Ovary (tissue), 9 donors: ENCODE results near the gene CASK. TPM values are rescaled to one million over a fixed set of nuclear protein-coding genes. Genes with fewer than 3 reads are reported as not detected.

Experiments used
- DNase-seq, 5 donors: peaks; one replicate each; pipeline ENCODE4 v3.0.0-alpha.2; 2019 to 2020
- H3K27ac ChIP-seq, 2 donors: fragments of 200-600 bp; one replicate each; pipeline versions ENCODE4 v1.5.1 to v1.8.0; 2019 to 2022
- H3K27me3 ChIP-seq: fragments of 200-600 bp; one replicate; pipeline ENCODE4 v1.8.0; 2022
- H3K36me3 ChIP-seq: fragments of 200-600 bp; sonication (generic); one replicate; pipeline ENCODE4 v1.5.1; 2019
- H3K4me1 ChIP-seq: one replicate; pipeline ENCODE4 v1.8.1; 2013; ENCODE audit warnings: mild to moderate bottlenecking, moderate library complexity; ENCODE audit not compliant: insufficient read depth
- H3K4me3 ChIP-seq: fragments of 200-600 bp; sonication (generic); one replicate; pipeline ENCODE4 v1.5.1; 2017
- H3K9me3 ChIP-seq, 2 donors: fragments of 200-600 bp in 1 of 2; sonication (generic) in 1 of 2; one replicate each; pipeline versions ENCODE4 v1.5.1 to v1.8.1; 2013 to 2019; ENCODE audit warnings: mild to moderate bottlenecking in 1 of 2, moderate library complexity in 1 of 2
- CTCF ChIP-seq, 3 donors: fragments of 450-650 bp in 2 of 3; fragments of 200-600 bp in 1 of 3; IDR thresholded peaks; one replicate each; pipeline versions ENCODE4 v1.5.1 to v1.8.0; 2016 to 2022; ENCODE audit warnings: antibody characterized with exemption in 3 of 3, mild to moderate bottlenecking in 1 of 3
- EP300 ChIP-seq: sonication (generic); formaldehyde crosslinking; IDR thresholded peaks from one replicate; pipeline ENCODE4 v1.6.1; 2017; ENCODE audit warnings: antibody characterized with exemption
- POLR2A ChIP-seq: fragments of 450-650 bp; IDR thresholded peaks from one replicate; pipeline ENCODE4 v1.6.1; 2017; ENCODE audit warnings: antibody characterized with exemption, mild to moderate bottlenecking, moderate library complexity
- WGBS, 3 donors: extraction: QIAGEN DNeasy Blood & Tissue Kit in 1 of 3; methylation state at CpG; one replicate each; pipeline versions ENCODE4 v1.1.5 to v1.1.7; 2013 to 2017; 5-methylcytosine and 5-hydroxymethylcytosine counted together
- intact Hi-C, 4 donors: fragments of 100-400 bp; cut with DNase I; formaldehyde crosslinking; loops; one replicate each; pipeline versions ENCODE4 v1.11.0 to v1.15.1; 2022 to 2023
- polyA plus RNA-seq, 2 donors: library from polyadenylated mRNA; stranded (reverse); fragments of 200-250 nt in 1 of 2; fragments of 350-450 nt in 1 of 2; fragmentation: Illumina TruSeq in 1 of 2; extraction: RNeasy Lipid Tissue Mini Kit (QIAGEN cat#74804) in 1 of 2; gene quantifications; one replicate each; pipeline ENCODE4 v1.2.3, GENCODE V29; 2013 to 2014
- total RNA-seq, 7 donors: library from RNA; depleted of rRNA in 2 of 7; stranded (reverse); fragments of >200 nt in 2 of 7; fragmentation: NEBNext Ultra II Directional in 3 of 7; extraction: Animal tissue kit (Norgen Biotek cat#: 25700) in 3 of 7; gene quantifications; one replicate each; pipeline versions ENCODE4 v1.1.0 to v1.2.4, GENCODE V29; 2016 to 2023
- donor health status: DM: no; HTN: no; CAD: no; lungs with moderate emphysema.
- donor health status: DM: no; HTN: no; CAD: no.
- donor health status: Bipolar disorder and iron deficiency.
- donor health status: DM: yes; HTN: yes; CAD: no.
- donor health status: DM: no; HTN: no; CAD: no.
- donor health status: DM: yes; HTN: yes; CAD: no.

The CASK gene
- total and polyA plus RNA-seq, 9 donors = 11.3 to 70.9 (median 36.8) TPM

- no peak overlapping the region for H3K27ac ChIP-seq
- H3K4me1 ChIP-seq = no peaks in the 10 kb centered on the region
- no peaks in the 10 kb centered on the region for H3K27me3 ChIP-seq
- no peak for TF ChIP-seq EP300
- 71 to 75% (median 71%) methylated on average over 4 of the region's 4 CpGs for WGBS, 3 donors
- no peak overlapping the region for H3K4me3 ChIP-seq
- intact Hi-C loops = no loop called here
- no peaks in the 10 kb centered on the region for H3K9me3 ChIP-seq
- DNase-seq = no peak
- H3K36me3 ChIP-seq = no peaks in the 10 kb centered on the region
Observed at GRCh38 chrX:41718481-41719235, 204.7 kb downstream of the CASK start.

GRCh38 chrX:41716767-41717473 lies 206.4 kb downstream of the CASK start:
- no peak overlapping the region for H3K4me3 ChIP-seq
- H3K27ac ChIP-seq = no peak overlapping the region
- 86 to 88% (median 87%) methylated on average over 12 of the region's 12 CpGs for WGBS, 3 donors
- no peak for TF ChIP-seq EP300
- H3K36me3 ChIP-seq = no peaks in the 10 kb centered on the region
- DNase-seq = no peak
- H3K27me3 ChIP-seq = no peaks in the 10 kb centered on the region
- intact Hi-C loops = no loop called here
- H3K4me1 ChIP-seq = no peaks in the 10 kb centered on the region
- no peaks in the 10 kb centered on the region for H3K9me3 ChIP-seq

- H3K36me3 ChIP-seq = no peaks in the 10 kb centered on the region
- H3K4me1 ChIP-seq = no peaks in the 10 kb centered on the region
- H3K27me3 ChIP-seq = no peaks in the 10 kb centered on the region
- WGBS, 3 donors = 91 to 92% (median 91%) methylated on average over 5 of the region's 5 CpGs
- DNase-seq = no peak
- no peak for TF ChIP-seq EP300
- TF ChIP-seq CTCF (IDR thresholded peaks at IDR 0.05) = no peak
- TF ChIP-seq POLR2A = no peak
- no peak overlapping the region for H3K4me3 ChIP-seq
- no peak overlapping the region for H3K27ac ChIP-seq
- intact Hi-C loops = no loop called here
- no peaks in the 10 kb centered on the region for H3K9me3 ChIP-seq
Observed at GRCh38 chrX:41716222-41716621, 207.1 kb downstream of the CASK start.

- H3K4me3 ChIP-seq = no peak overlapping the region
- no peak overlapping the region for H3K27ac ChIP-seq
- no peaks in the 10 kb centered on the region for H3K9me3 ChIP-seq
- no peaks in the 10 kb centered on the region for H3K4me1 ChIP-seq
- TF ChIP-seq EP300 (no peak), CTCF (IDR thresholded peaks at IDR 0.05) (no peak)
- 69 to 78% (median 73%) methylated on average over 5 of the region's 5 CpGs for WGBS, 3 donors
- no peak for DNase-seq
- intact Hi-C loops = no loop called here
- H3K36me3 ChIP-seq = no peaks in the 10 kb centered on the region
- no peaks in the 10 kb centered on the region for H3K27me3 ChIP-seq
Observed at GRCh38 chrX:41711021-41711667, 212.2 kb downstream of the CASK start.

GRCh38 chrX:41708486-41708885 lies 214.9 kb downstream of the CASK start:
- no peaks in the 10 kb centered on the region for H3K27me3 ChIP-seq

More at GRCh38 chrX:41708486-41708885, 214.9 kb downstream of the CASK start:
- H3K4me3 ChIP-seq = no peak overlapping the region
- 43 to 49% (median 43%) methylated on average over 3 of the region's 3 CpGs for WGBS, 3 donors
- no peaks in the 10 kb centered on the region for H3K36me3 ChIP-seq
- no peak overlapping the region for H3K27ac ChIP-seq
- H3K9me3 ChIP-seq = no peaks in the 10 kb centered on the region
- DNase-seq = no peak
- TF ChIP-seq CTCF (IDR thresholded peaks at IDR 0.05) = no peak
- TF ChIP-seq POLR2A = no peak
- TF ChIP-seq EP300 = no peak
- intact Hi-C loops = no loop called here
- no peaks in the 10 kb centered on the region for H3K4me1 ChIP-seq
